ENCODE data around the gene CAV2. TPM values are rescaled to one million over a fixed set of nuclear protein-coding genes. Genes with fewer than 3 reads are reported as not detected.

The CAV2 gene
- total RNA-seq, 4 donors from 2014 or later, result 122 to 246 (median 202) TPM

GRCh38 chr7:116463956-116464355, 35.6 kb upstream of the CAV2 start:
- no peak for TF ChIP-seq CTCF (IDR thresholded peaks at IDR 0.05; ENCODE audit: low read depth)

- TF ChIP-seq CTCF (IDR thresholded peaks at IDR 0.05; ENCODE audit: low read depth), result no peak
Observed at GRCh38 chr7:116464375-116464774, 35.2 kb upstream of the CAV2 start.

- TF ChIP-seq CTCF (IDR thresholded peaks at IDR 0.05; ENCODE audit: low read depth), result no peak
Observed at GRCh38 chr7:116465125-116465524, 34.4 kb upstream of the CAV2 start.

- TF ChIP-seq CTCF (IDR thresholded peaks at IDR 0.05; ENCODE audit: low read depth), result no peak
Observed at GRCh38 chr7:116468534-116468933, 31.0 kb upstream of the CAV2 start.

- no peak for TF ChIP-seq CTCF (IDR thresholded peaks at IDR 0.05; ENCODE audit: low read depth)
Observed at GRCh38 chr7:116477625-116478024, 21.9 kb upstream of the CAV2 start.

GRCh38 chr7:116478834-116479233, 20.7 kb upstream of the CAV2 start:
- TF ChIP-seq CTCF (IDR thresholded peaks at IDR 0.05; ENCODE audit: low read depth), result no peak

- no peak for TF ChIP-seq CTCF (IDR thresholded peaks at IDR 0.05; ENCODE audit: low read depth)
Observed at GRCh38 chr7:116483271-116483942, 16.1 kb upstream of the CAV2 start.

Measured in subcutaneous adipose tissue (tissue), 4 donors.